Sciatic nerve (tissue), 2 donors: ENCODE results near the gene OPCML. TPM values are rescaled to one million over a fixed set of nuclear protein-coding genes. Genes with fewer than 3 reads are reported as not detected.
A peak's percentile ranks its signal among the peaks of the same experiment; 100 is the strongest.

ENCODE experiments used
- ATAC-seq: fragments of 200-7000 bp; cut with Tn5 transposase; one replicate; pipeline ENCODE4 v1.9.1; 2020; ENCODE audit warnings: mild to moderate bottlenecking, moderate library complexity
- DNase-seq: peaks from one replicate; pipeline ENCODE4 v3.0.0-alpha.2; 2020; ENCODE audit warnings: low spot score
- intact Hi-C: fragments of 100-400 bp; cut with DNase I; formaldehyde crosslinking; loops from one replicate; pipeline ENCODE4 v1.14.2; 2022
- total RNA-seq: library from RNA; stranded (reverse); fragmentation: NEBNext Ultra II Directional; extraction: Animal tissue kit (Norgen Biotek cat#: 25700); gene quantifications from one replicate; pipeline ENCODE4 v1.2.1, GENCODE V29; 2021
- donor health status: DM: no; HTN: no; CAD: no.
- donor health status: DM: no; HTN: no; CAD: no.

OPCML gene
- total RNA-seq, 1 donor from 2014 or later = 4.5 TPM

DNA sequence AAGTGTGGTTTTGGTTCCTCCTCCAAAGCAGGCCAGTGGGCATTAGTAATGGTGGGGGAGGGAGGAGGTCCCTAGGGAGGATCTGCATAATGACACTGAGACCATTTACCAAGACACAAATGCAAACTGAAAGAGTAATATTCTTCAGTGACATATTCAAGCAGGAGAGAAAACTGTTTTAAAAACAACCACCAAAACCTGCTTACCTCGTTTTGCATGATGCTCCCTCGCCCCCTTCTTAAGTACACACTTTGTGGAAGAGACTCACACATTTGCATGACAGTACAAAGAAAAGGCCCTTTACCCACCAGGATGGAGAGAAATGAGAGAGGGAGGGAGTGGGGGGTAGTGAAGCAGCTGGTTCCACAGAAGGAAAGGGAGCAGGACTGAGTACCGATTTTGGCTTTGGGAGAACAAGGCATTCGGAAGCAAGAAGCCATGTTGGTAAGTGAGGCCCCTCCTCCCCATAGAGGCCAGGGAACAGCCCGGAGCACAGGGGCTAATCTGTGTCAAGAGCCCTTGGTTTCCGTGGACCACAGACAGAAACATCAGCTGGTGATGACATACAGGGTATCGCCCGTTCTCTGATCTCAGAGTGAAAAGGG, 13.0 kb upstream of the OPCML start:
- intact Hi-C loops = no loop called here
- no peak for DNase-seq

DNA sequence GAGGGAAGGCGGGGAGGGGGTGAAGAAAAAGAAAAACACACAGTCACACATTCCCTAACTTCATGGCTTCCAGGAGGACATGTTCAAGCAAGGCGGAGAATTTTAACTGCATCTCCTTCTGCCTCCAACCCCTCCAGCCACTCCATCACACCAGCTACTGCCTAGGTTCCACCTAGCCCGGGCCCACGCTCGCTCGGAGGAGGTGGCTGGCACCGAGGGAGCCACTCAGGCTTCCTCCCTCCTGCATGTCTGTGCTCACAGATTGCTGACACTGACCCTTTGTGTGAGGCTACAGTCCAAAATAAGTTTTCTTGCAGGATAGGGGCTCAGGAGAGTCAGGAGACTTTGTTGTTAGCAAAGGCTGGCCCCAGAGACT, 9.4 kb upstream of the OPCML start:
- ATAC-seq (no peak), DNase-seq (no peak)
- intact Hi-C loops = no loop called here

More for the DNA sequence above, 13.0 kb upstream of the OPCML start:
- ATAC-seq = no peak

DNA sequence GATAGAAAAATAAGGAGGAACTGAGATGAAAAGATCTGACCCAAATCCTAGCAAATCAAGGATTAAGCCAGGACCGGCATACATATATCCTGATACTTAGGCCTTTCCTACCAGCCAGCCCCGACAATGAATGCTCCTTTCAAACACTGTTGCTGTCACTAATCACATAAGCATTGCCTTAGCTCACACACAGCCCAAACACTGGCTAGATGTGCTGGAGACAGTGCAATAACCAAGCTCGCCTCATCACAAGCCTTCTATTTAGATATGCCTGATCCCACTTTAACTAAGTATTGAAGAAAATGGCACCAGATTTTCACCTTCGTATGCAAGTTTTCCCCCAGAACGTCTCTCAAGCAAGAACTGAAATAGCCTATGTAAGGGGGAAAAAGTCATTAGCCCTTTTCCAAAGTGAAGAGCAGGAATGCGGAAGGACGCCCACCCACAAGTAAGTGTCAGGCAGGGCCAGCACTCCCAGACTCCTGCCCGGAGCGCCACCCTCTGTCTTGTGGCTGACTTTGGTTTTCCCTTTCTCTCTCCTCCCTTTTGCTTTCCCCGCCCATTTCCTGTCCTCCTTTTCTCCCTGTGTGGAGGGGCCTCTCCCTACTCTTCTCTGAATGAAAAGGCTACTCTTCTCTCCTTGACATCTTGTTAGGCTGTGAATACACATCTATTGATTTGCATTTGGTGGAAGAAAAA, 8.9 kb upstream of the OPCML start:
- no peak for ATAC-seq
- intact Hi-C loops = no loop called here
- DNase-seq = no peak

DNA sequence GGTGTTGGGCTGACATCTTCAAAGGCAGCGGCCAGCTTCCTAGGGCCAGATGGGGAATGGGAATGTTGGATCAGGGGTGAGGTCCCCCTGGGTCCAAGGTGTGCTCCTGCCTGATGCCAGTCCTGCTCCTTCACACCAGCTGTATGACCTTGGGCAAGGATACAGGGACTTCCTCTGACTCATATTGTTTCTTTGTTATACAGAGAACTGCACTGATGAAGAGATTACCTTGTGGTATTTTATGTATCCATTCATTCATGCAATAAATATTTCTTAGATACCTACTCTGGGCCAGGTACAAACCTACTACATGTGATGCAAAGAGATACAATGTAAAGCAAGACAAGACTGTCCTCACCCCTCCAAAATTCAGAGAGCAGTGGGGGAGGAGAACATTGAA, 3.9 kb upstream of the OPCML start:
- no peak for DNase-seq
- intact Hi-C loops = no loop called here

DNA sequence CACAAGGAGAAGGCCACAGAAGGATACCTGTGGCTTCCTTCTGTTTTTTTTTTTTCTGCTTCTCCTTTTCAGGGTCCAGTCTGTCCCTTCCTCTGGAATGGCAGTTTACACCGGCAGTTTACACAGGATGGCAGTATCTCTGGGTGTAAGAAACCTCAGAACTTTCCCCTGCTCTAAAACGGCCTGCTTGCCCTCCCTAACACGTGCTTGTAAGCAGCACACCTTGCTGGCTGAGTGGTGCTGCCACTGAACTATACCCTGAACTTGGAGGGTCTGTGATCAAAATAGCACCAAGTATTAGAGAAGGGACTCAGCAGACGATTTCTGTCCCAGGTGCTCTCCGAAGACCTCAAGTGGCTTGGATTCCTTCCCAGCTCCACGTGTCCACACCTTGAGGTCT, 904 bp upstream of the OPCML start:
- intact Hi-C loops = no loop called here
- DNase-seq (no peak), ATAC-seq (no peak)

More for the DNA sequence above, 3.9 kb upstream of the OPCML start:
- ATAC-seq = no peak

DNA sequence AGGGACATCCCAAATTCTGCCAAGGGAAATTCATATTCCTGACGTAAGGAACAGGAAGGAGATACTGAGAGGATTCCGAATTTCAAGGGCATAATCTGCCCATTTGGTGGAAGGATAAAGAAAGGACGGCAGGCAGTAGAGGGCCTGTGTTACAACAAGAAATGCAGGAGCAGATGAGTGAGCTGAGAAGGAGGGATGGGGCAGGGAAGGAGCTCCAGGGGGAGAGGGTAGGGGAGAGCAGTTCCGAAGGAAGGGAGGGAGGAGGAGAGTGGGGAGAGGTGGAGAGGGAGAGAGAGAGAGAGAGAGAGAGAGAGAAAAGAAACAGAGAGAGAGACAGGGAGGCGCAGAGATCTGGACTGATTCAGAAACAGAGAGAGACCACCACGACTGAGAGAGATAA, 843 bp downstream of the OPCML start:
- intact Hi-C loops = no loop called here
- DNase-seq = no peak
- no peak for ATAC-seq

DNA sequence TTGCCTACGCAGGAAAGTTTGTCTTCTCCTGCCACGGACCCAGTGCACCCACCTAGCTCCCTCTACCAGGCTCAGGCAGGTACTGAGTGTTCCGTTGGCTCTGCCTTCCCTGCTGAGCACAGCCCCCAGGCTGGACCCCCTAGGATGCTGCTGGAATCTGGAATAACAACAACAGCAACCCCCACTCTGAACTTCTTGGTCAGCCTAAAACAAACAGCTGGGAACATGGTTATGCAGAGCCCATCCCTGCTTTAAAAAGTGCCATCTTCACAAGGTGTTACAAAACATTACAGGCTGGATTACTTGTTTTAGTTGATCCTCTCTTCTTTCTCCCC, 1.8 kb downstream of the OPCML start:
- ATAC-seq (no peak), DNase-seq (no peak)
- intact Hi-C loops = no loop called here

DNA sequence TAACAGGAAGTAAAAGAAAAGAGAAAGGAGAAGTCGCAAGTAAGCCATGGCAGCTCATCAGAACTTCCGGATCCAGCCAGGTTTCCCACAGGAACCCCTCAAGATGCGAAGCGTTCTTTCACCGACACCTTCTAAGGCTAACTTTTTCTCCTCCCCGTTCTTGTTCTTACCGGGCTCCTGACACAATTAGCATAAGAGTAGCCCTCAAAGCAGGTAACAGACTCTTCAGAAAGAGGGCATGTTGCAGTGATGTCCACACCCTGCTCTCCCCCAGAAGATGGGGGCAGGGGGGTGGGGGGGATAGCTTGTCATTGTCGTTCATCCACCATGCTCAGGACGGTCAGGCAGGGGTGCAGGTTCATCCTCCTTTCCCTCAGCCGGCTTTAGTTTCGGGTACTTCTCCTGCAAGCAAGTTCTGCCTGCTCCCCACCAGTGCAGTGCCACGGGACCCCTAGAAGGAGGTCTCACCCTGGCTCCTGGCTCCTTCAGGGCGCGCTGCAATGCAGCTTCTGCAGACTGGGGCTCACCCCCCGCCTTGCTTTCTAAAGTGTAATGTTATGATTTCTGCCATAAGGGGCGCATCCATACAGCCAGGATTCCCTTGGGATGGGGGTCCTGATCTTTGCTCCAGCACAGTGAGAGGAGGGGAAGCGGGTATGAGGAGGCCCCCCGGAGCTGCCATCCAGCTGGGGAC, 2.3 kb downstream of the OPCML start:
- ATAC-seq (no peak), DNase-seq (no peak)
- intact Hi-C loops = no loop called here

DNA sequence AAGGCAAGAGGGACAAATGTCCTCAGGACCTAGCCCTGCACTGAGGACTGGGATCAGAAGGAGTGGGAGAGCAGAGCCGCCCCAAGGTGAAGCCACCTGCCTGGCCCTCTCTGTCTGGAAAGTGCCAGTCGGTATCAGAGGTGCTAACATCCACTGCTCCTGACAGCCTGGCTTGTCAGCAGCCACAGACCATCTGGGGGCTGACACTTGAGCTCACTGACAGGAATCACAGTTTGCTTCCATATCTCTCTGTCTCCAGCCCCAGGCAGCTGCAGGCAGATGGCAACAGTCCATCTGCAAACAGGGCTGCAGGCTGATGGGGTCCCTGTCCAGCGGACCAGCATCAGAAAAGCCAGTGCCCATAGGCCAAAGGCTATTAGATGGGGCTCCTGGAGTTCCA, 5.5 kb downstream of the OPCML start:
- no peak for ATAC-seq
- intact Hi-C loops = no loop called here
- DNase-seq = no peak

DNA sequence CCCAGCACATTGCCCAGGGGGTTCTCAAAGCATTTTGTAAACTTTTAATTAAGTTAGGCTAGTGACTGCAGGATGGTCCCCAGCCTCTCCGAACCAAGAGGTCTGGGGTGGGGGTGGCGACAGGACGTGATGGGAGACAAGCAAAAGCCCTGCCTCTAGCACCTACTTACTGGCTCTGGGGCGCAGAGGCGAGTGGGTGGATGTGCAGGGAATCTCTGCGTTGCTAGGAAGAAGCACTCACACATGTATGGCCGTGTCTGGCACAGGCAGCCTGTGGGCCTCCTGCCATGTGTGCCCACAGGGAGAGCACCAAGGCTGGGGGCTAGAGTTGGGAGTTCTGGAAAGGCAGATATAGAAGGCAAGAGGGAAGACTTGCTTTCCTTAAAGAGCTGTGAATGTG, 6.3 kb downstream of the OPCML start:
- DNase-seq (no peak), ATAC-seq (no peak)
- intact Hi-C loops = no loop called here

DNA sequence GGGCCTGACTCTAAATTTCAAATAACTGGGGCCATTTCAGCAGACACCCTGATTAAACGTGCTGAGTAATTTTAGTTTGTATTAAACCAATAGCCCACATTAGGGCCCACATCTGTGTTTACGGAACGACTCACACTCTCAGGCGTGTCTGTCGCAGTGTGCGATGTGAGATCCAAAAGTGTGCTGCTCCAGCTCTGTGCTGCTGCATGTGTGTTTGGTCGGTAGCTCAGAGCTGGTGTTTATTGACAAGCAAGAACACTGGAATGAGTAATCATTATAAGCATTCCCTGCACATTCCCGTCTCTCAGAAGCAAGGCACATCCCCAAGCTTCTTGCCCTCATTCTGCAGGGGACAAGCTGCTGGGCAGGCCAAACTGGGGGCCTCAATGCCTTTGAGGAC, 7.8 kb downstream of the OPCML start:
- DNase-seq (no peak), ATAC-seq (no peak)
- intact Hi-C loops = no loop called here

DNA sequence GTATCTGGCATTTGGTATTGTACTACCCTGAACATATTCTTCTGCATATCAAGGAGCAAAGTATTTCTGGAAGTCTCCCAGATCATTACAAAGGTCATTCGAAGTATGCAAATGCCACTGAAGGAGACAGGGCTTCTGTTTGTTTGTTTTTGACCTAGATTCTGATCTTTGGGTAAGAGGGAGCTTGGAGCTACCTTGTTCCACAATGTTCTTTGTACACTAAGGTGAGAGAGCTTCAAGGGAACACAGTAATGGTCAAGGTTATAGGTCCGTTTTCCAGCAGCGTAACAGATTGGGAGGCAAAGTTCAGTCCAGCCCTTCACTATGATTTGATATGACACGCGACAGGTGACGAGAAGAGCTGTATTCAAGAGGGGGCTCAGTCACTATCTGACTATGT, 10.0 kb downstream of the OPCML start:
- no peak for ATAC-seq
- DNase-seq = no peak
- intact Hi-C loops = no loop called here

DNA sequence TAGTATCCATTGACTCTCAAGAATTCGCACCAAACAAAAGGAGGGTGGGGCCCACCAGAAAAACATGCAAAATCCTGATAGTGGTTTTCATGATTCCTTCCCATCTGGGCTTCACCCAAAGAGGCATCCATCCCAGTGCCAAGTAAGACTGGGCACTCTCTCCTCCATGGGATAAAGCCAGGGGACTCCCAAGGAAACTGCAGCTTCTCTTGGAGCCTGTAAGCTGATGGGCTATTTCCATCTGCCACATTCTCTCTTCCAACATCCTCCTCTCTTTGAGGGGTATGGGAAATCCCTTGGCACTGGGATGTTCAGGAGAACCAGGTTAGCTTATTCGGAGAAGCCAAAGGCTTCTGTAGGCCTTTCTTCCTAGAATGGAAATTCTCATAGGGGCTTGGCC, 10.8 kb downstream of the OPCML start:
- DNase-seq (no peak), ATAC-seq (no peak)
- intact Hi-C loops = no loop called here

DNA sequence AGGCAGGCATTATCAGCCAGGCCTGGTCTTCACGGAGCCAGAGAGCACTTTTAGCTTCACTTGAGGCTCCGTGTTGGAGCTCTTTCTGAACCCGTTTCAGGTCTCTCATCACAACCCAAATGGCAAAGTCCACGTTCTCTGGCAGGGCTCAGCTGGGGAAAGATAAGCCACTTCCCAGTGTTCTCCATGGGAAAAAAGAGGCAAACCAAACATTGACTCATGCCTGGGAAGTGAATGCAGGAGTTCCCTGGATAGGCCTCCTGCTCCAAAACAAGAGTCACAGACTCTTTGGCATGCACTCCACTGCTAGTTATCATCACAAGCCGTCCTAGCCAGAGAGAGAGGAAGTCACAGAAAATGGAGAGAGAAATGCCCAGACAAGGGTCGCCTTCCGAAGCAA, 11.6 kb downstream of the OPCML start:
- DNase-seq (no peak), ATAC-seq (no peak)
- intact Hi-C loops = no loop called here

DNA sequence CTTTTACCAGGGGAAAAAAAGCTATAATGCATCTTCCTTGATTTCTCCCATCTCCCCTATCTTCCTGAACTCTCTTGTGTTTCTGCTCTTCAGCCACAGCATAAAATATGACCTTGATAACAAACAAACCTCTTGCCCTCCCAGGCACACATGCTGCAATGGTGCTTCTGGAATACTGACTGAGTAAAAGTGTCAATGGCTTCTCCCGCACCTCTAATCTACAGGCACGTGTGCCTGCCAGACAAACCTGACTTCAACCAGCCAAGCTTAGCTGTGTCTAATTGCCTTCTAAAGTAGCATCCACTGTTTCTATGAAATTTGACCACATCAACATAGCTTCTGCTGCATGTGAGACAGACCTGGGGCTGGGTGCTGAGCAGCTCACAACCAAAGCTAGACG, 12.7 kb downstream of the OPCML start:
- DNase-seq (no peak), ATAC-seq (no peak)

DNA sequence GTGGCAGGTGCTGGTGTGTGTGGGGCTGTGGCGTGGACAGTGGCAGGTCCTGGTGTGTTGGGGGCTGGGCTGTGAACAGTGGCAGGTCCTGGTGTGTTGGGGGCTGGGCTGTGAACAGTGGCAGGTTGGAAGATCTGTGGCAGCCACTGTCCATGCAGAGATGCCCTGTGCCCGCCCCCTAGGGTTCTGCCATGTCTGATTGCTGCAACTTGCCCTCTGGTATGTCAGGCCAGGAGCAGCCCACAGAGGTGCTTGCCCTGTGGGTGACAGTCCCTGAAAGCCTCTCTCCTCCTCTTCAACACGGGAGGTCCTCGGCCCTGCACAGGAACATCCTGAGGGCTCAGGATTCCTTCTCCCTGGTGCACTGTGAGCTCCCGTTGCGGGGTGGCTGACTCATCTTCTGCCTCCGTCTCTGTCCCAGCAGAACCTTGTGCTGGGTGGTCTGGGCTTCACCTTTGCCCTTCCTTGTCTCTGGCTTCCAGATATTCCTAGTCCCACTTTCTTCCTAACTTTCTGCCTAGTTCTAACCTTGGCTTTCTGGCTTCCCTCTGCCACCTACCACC, 13.5 kb downstream of the OPCML start:
- DNase-seq = no peak
- intact Hi-C loops = no loop called here
- ATAC-seq = no peak

More for the DNA sequence above, 12.7 kb downstream of the OPCML start:
- intact Hi-C loops = no loop called here

DNA sequence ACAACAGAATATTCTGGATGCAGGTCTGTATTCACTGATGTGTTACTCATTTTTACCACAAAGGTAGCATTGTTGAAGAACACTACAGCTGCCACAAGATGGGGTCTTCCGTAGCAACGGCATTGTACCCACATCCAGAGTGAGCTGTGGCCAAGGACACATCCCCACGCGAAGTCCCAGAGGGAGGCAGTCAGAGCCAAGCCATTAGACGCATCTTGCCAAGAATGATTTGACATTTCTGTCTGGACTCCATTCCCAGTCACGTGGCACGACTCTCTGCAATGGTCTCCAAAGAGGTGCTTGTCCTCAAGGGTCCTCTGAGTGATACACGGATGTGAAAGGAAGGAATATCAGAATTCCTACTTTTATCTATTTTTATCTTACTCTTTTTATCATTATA, 15.5 kb downstream of the OPCML start:
- intact Hi-C loops = no loop called here
- ATAC-seq (no peak), DNase-seq (no peak)

DNA sequence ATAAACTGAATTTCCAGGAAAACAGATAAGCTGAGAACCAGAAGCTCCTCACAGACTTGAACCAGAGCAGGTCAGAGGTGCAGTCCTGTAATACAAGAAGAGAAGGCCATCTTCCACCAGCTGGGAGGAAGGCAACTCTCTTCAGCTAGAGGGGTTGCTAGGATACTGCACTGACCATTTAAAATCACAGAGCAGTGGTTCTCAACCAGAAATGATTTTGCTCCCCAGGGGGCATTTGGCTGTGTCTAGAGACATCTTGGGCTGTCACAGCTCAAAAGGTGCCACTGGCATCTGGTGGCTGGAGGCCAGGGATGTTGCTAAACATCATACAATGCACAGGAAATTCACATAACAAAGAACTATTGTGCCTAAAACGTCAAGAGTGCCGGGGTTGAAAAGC, 17.2 kb downstream of the OPCML start:
- intact Hi-C loops = no loop called here
- ATAC-seq = no peak
- DNase-seq = no peak

DNA sequence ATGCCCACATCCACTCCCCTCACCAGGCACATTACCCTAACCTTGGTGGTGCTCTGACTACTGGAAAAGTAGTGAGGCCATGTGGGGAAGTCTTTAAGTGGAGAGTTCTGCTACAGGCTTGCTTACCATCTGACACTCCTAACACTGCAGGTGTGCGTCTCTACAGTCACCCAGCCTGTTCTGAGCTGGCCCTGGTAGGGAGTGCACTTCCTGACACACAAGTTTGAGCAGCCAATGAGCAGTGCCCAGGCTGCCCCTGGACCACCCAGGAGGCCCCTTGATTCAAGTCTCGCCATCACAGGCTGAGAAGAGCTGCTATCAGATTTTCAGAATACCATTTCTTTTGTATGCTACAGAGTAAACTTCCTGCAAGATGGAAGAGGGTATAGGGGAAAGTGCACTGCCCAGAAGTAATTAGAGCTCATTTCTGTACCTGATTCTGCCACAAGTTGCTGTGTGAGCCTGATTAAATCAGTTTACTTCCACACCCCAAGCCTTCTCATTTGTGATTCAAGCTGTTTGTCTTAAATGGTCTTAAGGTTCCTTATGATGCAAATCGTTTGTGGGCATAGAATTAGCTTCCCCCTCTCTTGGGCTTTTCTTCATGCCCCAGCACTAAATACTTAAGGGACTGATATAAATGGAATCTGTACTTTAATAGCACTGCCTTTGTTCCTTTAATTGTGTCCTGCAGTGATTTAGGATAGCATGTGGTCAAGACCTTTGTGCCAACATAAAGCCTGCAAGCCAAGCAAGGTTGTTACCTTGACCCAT, 22.2 kb downstream of the OPCML start:
- DNase-seq (no peak), ATAC-seq (no peak)
- intact Hi-C loops = no loop called here

DNA sequence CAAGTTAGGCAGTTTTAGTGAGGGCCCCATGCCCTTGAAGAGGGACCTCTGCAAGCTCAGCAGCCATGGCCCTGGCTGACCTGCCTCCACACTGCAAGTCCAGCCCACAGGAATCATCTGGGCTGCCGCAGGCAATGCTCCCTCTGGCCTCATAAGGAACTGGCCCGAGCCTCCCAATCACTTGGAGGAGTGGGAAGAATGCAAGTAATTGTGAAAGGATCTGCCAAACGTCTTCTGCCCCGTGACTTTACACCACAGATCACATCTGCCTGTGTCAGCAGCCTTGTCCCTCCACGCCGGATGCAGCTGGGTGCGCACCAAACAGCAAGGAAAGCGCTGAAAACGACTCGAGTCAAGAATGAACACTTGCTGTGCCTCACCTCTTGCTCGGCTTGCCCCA, 23.8 kb downstream of the OPCML start:
- intact Hi-C loops = no loop called here
- ATAC-seq (peak; percentile 84), DNase-seq (no peak)
